Inflammatory macrophage treated with lipopolysaccharide for 1 hour (primary cell): ENCODE measurements around the gene ADGRL2.

Experiments used
- DNase-seq, 2 donors: peaks; one replicate each; pipeline ENCODE4 v3.0.0-alpha.2; 2020 to 2022

Gene ADGRL2

DNA sequence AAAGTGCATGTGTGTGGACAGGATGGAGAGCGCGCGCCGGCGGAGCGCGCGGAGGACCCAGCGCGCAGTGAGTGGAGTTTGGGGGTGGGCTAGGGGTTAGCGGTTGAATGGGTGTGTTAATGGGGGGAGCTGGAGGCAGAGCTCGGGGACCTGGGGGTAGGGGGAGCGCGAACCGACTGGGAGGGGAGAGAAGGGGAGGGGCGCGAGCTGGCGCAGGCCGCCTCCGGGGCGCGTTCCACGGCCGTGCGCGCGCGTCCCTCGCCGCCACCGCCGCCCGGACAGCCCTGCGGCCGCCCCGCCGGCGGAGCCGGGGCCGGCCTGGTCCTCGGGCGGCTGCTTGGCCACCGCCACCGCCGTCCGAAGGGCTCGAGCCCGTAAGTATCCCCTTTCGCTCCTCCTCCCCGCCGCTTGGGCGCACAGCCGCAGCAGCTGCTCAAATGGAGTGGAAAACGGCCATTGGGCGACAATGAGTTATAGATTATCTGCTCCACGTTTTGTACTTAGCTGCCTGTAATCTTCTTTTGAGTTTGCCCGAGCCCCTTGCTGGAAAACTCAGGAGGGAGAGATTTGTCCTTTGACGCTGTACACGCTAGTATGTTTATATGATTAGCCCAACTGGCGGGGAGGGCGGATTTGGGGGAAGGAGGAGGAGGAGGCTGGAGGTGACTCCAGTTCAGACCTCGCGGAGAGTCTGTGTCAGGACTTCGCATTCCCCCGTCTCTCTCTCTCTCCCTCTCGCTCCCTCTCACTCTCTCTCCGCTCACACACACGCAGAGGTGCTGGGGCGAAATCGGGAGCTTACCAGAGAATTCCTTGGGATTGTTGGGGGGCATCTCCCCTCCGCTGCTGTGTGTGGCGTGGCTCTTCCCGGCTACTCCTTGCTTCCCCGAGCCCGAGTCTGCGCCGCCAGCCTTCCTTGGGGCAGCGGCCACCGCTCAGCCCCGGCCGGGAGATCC, at the start of gene ADGRL2:
Gene ADGRL2 (plus strand): TSS at position 240 of the 956 bp plus-strand sequence. CDS start 36,051 bp downstream, outside the sequence.
- no peak for DNase-seq

DNA sequence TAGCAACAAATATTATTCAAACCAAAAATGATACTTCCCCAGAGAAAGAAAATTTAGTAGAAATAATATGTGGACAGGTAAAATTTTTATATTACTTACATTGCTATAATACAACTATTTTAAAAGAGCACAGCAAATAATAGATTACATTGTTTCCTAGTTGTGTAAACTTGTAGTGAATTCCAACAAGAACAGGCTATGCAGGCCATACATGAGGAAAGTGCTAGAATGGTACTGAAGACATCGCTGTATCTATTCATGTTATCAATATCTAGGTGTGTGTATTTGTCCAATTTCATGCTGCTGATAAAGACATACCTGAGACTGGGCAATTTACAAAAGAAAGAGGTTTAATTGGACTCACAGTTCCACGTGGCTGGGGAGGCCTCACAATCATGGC, 47.9 kb upstream of the ADGRL2 start:
- no peak for DNase-seq

DNA sequence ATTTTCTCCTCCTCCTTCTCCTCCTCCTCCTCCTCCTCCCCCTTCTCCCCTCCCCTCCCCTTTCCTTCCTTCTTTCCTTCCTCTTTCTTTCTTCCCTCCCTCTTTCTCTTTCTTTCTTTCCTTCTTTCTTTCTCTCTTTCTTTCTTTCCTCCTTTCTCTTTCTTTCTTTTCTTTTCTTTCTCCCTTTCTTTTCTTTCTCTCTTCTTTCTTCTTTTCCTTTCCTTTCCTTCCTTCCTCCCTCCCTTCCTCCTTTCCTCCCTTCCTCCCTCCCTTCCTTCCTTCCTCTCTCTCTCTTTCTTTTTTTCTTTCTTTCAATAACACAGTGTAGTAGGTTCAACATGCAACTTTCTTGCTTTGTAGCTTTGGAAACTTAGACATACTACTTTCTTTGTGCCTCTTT, 46.3 kb upstream of the ADGRL2 start:
- DNase-seq = no peak

DNA sequence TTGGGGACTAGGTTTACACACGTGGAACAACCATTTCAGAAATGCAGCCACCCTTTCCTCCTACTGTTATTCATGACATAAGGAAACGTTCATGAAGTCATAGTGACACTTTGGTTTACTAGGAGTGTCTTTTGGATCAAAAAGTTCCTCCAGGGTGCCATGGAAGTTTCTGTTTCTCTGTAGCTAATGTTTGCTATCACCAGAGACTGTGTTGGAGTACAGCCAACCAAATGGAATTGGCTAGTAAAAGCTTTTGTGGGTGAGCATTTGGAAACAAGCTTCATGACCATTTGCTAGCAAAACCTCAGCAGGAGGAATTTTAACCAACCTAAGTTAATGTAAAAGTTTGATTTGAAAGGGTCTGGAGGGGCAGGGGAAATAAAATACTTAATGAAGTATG, 43.9 kb upstream of the ADGRL2 start:
- no peak for DNase-seq

DNA sequence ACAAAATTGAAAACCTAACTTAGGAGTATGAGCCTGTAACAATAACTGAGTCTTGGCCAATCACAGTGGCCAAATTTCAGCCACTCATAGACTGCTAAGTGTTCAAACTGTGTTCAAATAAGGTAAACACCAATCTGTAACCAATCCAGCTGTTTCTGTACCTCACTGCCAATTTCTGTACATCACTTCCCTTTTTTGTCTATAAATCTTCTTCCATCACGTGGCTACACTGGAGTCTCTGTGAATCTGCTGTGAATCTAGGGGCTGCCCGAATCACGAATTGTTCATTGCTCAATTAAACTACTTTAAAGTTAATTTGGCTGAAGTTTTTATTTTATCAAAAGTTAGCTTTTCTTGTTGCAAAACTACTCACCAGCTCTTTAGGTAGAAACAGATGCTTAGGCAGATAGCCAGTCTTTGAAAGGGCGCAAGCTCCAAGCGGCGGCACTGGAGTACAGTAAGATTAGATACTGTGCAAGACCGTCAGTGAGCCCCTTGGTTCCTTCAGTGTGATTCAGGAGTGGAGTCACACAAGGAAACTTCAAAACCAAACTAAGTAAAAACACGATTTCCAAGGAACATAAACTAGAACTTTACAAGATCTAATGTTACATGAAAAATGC, 43.2 kb upstream of the ADGRL2 start:
- DNase-seq = no peak

DNA sequence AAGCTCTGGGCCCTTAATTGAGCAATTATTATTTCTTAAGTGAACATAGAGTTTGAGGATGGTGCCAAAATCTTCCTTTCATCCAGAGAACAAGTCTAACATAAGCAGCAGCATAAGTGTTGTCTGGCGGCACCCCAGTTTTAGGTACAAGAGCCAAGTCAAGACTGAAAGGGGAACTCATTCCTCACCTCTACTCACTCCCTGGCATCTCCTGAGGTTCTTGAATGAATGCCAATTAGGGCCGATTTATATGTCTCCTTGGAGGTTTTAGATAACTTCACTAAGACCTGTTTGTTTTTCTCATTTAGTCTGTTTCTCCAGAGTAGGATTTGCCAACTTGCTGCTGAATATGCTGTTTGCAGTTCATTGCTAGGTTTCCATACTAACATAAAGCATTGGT, 42.6 kb upstream of the ADGRL2 start:
- DNase-seq = no peak

DNA sequence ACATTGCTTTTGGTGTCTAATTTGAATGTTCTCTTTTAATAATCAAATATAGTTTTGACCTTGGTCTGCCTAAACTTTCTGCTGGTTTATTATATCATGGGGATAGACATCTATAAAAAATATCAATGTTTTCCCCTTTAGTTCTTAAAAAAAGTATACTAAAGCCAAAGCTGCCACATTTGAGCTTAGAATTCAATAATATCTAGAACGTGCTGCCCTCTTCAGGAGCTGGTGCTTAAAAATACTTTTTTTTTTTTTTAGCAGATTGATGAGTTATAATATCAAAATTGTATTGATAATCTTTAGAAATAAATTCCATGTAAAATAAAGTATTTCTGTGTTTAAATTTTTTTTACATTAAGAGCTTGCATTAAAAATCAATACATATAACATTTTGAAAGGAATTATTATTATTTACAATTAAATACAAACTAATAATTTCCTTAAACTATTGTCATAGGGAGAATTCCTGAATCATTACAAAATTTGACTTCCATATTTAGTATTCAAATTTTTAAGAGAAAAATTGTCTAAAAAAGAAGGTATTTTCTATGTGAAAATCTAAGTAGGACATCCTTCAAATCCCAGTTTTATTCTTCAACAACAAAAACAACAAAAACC, 40.1 kb upstream of the ADGRL2 start:
- DNase-seq = no peak

DNA sequence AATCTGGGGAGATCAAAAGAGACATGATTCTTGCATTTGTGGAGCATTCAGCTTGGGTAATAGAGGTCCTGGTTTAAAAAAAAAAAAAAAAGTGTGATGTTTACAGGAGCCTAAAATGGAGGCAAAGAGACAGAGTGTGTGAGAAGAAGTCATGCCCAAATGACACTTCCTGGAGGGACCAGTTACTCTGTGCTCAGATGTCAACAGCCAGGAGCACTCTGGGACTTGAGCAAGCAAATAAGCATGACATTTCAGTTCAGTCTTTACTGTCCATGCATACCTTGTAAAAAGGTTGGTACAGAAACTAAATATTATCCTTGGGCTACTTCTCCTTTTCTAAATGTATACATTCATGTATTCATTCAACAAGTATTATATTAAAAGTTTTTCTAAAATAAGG, 25.2 kb upstream of the ADGRL2 start:
- no peak for DNase-seq

DNA sequence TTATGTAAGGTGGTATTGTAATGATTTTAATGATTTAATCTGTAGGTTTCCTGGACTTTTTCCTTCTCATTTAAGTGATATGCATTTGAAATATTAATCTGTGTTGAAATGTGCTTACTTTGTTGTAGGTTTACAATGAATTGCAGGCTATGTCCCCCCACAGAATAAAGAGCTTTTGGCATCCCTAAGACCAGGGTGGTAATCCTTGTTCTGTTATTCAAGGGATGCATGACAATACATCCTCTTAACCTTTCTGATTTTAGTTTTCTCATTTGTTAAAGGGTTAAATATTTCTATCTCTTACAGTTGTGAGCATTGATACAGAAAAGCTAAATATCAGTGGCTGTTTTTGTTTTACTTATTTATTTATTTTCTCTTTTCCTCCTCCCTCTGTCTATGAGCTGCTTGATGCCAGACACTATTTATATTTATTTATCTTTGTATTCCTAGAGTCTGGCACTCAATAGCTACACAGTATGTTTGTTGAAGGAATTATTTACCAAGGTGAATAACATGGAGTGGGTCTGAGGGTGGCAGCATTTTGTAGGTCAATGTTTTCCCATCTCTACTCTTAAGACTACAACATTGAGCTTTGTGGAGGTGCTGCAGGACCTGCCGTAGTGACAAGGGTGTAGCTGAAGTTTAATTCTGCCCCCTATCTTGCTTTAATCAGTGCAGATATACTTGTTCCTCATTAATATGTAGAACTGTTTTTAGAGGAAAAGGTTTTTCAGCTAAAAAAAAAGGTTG, 19.9 kb upstream of the ADGRL2 start:
- no peak for DNase-seq

DNA sequence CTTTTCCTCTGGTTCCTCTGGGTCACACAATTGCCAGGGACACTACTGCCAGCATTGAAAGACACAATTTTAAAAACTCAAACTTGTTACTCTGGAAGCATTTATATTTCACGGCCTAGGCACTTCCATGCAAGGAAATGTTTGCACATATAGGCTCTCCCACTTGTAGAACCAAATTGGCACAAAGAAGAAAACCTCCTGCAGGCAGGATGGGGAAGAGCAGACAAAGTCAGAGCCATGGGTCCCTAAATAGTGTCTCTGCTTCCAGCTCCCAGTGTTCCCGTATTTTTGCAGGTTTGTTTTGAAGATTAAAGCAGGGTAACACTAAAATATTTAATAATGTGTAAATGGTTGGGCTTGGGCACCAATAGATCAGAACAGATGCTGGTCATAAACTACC, 19.0 kb upstream of the ADGRL2 start:
- DNase-seq = no peak

DNA sequence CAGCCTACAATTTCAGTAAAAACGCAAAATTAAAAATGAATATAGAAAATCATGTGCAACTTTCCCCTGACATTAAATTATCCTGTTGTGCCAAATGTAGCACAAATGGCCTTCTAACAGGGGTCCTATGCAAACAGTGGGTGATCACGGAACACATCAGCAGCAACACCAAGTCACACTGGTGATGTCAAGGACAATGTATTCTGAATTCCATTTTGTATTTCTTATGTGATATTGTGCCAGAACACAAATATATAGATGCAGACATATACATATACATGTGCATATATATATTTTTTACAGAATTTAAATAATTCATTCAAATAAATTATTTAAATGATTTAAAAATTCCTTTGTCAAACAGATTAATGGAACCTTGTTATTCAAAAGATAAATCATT, 8.6 kb upstream of the ADGRL2 start:
- no peak for DNase-seq

DNA sequence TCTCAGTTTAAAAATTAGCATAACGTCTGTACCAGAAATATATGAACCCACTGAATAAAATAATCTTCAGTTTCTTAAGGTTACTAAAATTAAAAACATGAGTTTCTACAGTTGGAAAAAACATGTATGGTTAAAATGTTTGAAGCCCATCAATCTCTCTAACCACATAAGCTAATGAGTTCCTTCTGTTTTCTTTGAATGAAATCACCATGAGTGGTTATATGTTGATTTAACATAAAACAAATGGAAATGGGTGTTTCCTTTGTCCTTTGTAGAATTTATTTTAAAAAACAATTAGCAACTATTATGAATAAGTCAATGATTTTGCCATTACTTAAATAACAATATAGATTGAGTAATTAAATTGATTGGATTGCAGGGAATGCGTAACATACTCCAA, 3.0 kb upstream of the ADGRL2 start:
- no peak for DNase-seq

DNA sequence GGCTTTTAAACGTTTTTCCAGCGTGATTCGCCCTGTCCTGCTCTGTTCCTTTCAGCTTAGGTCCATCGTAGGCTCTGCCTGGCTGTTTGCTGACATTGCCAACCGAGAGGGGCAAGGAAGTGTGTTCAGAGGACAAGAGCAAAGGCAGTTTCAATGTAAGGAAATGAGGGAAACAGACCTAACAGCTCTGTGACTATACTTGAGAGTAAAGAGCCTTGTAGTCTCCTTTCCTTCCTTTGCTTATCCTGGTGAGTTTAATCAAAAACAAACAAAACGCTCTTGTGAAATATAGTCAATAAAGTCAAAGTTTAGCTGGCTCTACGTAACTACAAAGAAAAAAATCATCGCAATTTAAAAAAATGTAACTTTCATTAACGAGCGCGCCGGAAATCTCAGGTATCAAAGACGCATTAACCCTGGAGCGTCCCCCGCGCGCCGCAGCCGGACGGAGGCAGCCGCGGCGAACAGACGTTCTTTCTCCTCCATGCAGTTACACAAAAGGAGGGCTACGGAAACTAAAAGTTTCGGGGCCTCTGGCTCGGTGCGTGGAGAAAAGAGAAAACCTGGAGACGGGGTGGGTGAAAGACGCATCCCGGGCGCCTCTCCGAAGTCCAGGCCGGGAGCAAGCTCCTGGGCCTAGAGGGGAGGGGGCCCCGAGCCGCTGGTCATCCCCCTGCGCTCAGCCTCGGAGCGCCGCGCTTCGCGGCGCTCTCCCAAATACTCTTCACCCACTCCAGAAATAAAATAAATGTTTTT, 617 bp upstream of the ADGRL2 start:
- DNase-seq = no peak

DNA sequence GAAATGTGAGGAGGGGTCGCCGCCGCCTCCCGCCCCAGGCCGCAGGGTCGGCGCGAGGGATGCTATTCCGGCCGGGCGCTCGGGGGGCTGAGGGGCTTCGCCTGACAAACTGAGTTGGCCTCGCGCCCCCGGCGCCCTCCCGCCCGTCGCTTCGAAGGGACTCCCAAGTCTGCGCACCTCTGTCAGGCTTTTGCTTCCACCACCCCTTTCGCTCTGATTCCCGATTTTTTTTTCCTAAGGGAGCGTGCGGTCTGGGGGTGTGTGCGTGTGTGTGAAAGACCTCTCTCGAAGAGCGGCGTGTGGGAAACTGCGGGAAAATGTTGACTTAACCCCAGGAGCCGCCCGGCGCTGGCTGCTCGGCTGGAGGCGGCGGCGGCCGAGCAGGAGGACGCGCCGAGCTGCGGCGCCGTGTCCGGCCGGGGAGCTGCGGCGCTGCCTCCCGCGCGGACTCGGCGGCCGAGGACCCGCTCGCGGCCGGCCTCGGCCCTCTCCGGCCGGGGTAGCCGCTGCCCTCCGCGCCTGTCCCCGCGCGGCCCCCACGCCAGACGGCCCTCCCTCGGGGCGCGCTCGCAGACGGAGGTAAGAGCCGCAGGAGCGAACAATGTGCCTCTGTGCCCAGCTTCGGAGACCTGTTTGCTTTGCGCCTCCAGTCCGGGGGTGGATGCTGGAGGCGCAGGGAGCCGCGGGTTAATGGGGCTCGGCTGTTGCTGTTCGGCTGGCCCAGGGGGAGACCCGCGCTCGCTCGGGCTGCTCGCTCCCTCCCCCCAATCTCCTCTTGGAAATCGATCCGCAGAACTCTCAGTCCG, 1.1 kb downstream of the ADGRL2 start:
- no peak for DNase-seq

DNA sequence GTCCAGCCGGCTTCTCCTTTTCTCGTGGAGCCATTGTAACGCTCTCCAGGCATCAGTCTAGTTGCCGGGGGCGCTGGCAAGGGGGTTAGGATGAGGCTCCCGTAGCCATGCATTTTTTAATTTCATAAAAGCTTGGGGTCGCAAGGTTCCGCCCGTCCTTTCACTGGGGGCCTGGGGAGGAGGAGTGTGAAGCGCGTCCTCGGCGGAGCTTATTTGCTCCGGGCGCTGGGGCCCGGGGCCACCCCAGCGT, 1.6 kb downstream of the ADGRL2 start:
- DNase-seq = no peak

DNA sequence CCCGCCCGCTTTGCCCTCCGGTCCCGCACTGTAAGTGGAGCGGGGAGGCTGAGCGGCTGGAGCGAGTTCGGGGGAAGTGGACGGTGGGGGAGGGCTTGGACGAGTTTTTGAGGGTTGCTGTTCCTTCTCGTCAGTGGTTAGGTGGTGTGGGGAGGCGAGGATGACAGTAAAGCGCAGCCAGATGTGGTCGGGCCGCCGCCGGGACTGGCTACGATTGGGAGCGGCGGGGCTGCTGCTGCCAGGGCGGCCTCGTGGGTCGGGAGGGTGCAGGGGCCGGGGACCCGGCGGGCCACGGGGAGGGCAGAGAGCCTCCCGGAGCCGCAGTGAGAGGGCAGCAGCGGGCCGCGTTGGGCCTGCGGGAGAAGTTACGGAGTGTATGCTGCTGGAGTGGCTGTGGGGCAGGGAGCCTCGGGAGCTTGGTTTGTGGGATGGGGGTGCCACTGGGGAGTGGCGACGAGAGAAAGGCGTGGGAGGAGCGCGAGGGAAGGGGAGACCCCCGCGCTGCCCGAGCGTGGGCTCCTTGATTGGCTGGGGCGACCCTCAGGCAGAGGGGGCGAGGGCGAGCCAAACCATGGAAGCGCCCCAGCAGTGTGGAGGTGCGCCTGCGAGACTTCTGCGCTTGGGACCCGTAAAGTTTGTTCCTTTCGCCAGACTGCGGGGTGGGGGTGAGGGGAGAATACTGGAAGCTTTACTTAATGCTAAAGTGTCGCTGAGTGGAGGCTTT, 2.1 kb downstream of the ADGRL2 start:
- DNase-seq = no peak

DNA sequence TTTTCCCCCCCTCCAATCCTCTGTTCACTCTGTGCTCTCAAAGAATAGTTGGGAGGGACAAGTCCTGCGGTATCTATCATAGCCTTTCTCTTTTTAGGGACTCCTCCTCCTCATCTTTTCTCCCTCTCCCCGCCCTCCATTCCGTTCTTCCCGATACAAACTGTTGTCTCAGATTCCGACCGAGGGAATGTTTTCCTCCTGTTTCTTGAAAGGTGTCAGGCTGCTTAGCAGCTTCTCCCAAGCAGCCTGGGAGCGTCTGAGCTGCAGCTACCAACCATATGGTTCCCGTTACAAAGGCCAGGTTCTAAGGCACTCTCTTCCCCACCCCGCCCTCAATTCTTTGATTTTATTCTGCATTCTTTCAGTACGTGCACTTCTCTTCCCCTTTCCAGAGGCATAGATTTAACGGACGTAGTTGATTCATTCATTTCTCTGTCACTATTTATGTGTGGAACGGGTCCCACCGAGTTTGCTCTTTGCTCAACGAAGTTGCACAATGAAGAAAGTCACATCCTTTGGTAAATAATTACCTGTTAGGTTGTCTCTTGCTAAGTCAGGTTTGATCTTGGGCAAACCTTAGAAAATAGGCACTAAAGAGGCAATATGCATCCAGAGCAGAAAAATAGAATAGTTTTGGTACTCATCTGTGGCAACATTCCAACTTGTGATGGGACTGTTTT, 2.8 kb downstream of the ADGRL2 start:
- no peak for DNase-seq

DNA sequence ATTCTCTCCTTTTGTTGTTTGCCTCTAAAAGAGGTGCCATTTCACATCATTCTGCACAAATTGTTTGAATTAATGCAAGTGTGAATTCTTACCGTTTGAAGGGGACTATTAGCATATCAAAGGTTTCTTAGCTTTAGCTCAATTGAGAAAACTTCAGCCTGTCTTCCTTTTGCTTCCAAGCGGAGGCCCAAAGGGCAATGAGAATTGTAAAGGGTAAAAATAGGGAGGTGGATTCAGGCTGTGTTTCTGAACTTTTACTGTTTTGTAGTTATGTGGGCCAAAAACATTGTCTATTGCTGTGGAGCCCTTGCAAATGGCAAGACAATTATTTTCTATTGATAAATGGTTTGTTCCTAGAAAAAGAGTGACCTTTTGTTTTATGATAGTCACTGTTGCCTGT, 3.6 kb downstream of the ADGRL2 start:
- no peak for DNase-seq

DNA sequence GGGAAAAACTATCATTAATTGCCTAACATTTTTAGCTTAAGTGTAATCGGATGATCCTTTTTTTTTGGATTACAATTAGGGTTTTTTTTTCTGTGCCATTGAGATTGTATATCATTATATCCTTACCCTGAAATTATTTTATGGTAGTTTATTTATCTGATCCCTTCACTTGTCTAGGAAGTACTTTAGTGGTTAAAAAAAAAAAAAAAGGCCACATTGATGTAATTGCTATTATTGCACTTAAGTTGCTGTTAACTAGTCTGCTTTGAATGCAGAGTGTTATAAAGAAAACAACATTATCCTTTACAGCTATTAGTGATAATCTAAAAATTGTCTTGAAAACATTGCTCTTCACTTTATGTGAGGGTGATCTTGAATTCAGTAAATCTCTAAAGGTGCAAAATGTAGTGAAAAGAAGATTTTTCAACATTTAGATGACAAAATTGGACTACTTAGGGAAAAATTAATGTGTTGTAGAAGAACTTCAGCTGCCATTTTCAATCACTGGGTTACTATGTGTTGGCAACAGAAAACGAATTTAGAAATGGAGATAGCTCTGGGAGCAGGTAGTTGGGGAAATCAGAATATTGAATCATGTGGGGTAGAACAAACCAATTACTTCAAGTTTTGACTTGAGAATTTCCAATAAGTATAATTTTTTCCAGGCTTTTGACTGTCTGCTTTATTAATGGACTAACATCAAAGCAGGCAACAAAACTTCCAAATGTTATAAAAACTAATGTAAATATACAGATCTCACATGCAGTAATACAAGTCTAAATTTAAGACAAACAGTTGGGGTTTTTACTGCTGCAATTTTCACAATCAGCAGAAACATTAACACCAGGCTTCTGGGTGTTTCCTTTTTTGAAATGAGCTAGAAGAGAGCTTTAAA, 5.0 kb downstream of the ADGRL2 start:
- DNase-seq = no peak

DNA sequence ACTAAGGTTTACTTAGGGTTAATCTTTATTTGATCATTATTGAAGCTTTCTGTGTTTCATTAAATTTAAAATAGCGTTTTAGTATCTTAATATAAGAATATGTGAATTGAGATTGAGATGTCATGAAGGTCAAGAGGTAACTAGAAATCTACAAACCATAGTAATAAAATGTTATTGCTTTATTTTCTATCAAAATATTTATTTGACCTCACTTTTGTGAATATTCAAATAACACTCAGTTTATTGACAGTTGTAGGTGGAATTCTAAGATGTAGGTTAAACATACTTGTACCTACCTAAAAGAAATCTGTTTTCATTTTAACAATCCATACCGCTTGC, 5.7 kb downstream of the ADGRL2 start:
- no peak for DNase-seq
